Heart right ventricle (tissue), 16 donors: ENCODE data around the gene C5. TPM values are rescaled to one million over a fixed set of nuclear protein-coding genes. Genes with fewer than 3 reads are reported as not detected.
A peak's percentile ranks its signal among the peaks of the same experiment; 100 is the strongest.
"Not testable (repeated sequence)": the region's sequence is repeated elsewhere in the genome, so short reads cannot be mapped to it uniquely, and the experiment has no call there.

Source experiments
- ATAC-seq, 8 donors: fragments of 200-7000 bp; cut with Tn5 transposase; one replicate each; pipeline ENCODE4 v1.9.1; 2020; ENCODE audit warnings: mild to moderate bottlenecking in 8 of 8, moderate library complexity in 8 of 8, moderate number of reproducible peaks in 1 of 8
- DNase-seq, 2 donors: peaks; one replicate each; pipeline ENCODE4 v3.0.0-alpha.2; 2020
- H3K27ac ChIP-seq, 10 donors: fragments of 200-600 bp; sonication (generic) in 2 of 10; one replicate each; pipeline versions ENCODE4 v1.5.0 to v1.8.0; 2020 to 2022; ENCODE audit warnings: mild to moderate bottlenecking in 3 of 10
- H3K27me3 ChIP-seq, 7 donors: fragments of 200-600 bp; one replicate each; pipeline ENCODE4 v1.8.0; 2021 to 2022; ENCODE audit warnings: mild to moderate bottlenecking in 2 of 7
- H3K36me3 ChIP-seq, 9 donors: fragments of 200-600 bp; sonication (generic) in 1 of 9; one replicate each; pipeline versions ENCODE4 v1.5.0 to v1.8.0; 2020 to 2022; ENCODE audit warnings: mild to moderate bottlenecking in 2 of 9
- H3K4me1 ChIP-seq, 9 donors: fragments of 200-600 bp; sonication (generic) in 1 of 9; one replicate each; pipeline versions ENCODE4 v1.5.0 to v1.8.0; 2020 to 2022; ENCODE audit warnings: mild to moderate bottlenecking in 4 of 9
- H3K4me3 ChIP-seq, 10 donors: fragments of 200-600 bp; sonication (generic) in 2 of 10; one replicate each; pipeline versions ENCODE4 v1.5.0 to v1.8.0; 2020 to 2022; ENCODE audit warnings: mild to moderate bottlenecking in 7 of 10, moderate library complexity in 2 of 10
- H3K9me3 ChIP-seq, 11 donors: fragments of 200-600 bp in 10 of 11; sonication (generic) in 2 of 11; one replicate each; pipeline versions ENCODE4 v1.5.0 to v1.8.0; 2013 to 2022; ENCODE audit warnings: mild to moderate bottlenecking in 2 of 11, control low read depth in 1 of 11, moderate library complexity in 1 of 11
- WGBS, 2 donors: extraction: QIAGEN DNeasy Blood & Tissue Kit; methylation state at CpG; one replicate each; pipeline ENCODE4 v1.1.7; 2013; ENCODE audit warnings: inconsistent platforms in 1 of 2; 5-methylcytosine and 5-hydroxymethylcytosine counted together
- intact Hi-C, 10 donors: fragments of 100-400 bp; cut with DNase I; formaldehyde crosslinking; loops; one replicate each; pipeline versions ENCODE4 v1.11.1 to v1.14.2; 2022
- polyA plus RNA-seq, 2 donors: library from polyadenylated mRNA; stranded (reverse); fragments of 200-250 nt; gene quantifications; one replicate each; pipeline ENCODE4 v1.2.3, GENCODE V29; 2013
- total RNA-seq, 10 donors: library from RNA; stranded (reverse); fragmentation: NEBNext Ultra II Directional in 3 of 10; extraction: Animal tissue kit (Norgen Biotek cat#: 25700) in 3 of 10; gene quantifications; one replicate each; pipeline versions ENCODE4 v1.2.1 to v1.2.4, GENCODE V29; 2021 to 2023
- TF ChIP-seq, protein P1 (sequence below), 9 donors: fragments of 200-600 bp; sonication (generic) in 2 of 9; IDR thresholded peaks; one replicate each; pipeline versions ENCODE4 v1.5.0 to v1.8.0; 2021 to 2022; ENCODE audit warnings: antibody characterized with exemption in 9 of 9, mild to moderate bottlenecking in 5 of 9, moderate library complexity in 1 of 9
- donor health status: Arrhythmogenic right ventricular cardiomyopathy.
- donor health status: ischemic (EF 13 %, LVEDD 7.1; RV severe dilation, severe dysfunction).
- donor health status: healthy with polysubstance abuse.
- donor health status: DM: no; HTN: yes; CAD: no.
- donor health status: DM: no; HTN: no; CAD: no.
- donor health status: ischemic (EF 25% LVEDD 6.9; RV normal size, moderate dysfunction).
- donor health status: ischemic (EF 25% LVEDD 5.7; RV mildly dilated, moderate dysfunction).
- donor health status: healthy.
- donor health status: DM: yes; HTN: yes; CAD: no.
- donor health status: Ischemic cardiomyopathy.
- donor health status: ischemic (EF 35%, LVEDD 5.7; RV mildly dilated, moderate dysfunction).
- donor health status: nonischemic (EF 11% LVEDD 7.7; RV severe dilation, severe dysfunction).
- donor health status: DM: yes; HTN: yes; CAD: no.
- donor health status: PGD.
- donor health status: ischemic (EF 29% LVEDD 5.4; RV normal size, mild dysfunction).
- donor health status: nonischemic (EF 23%, LVEDD 6.1; RV moderate dilation, normal function).

C5 gene
- total and polyA plus RNA-seq, 12 donors, result 0.35 to 1.5 (median 0.50) TPM

GRCh38 chr9:120971938-120972337, 78.1 kb downstream of the C5 start:
- Histone ChIP-seq H3K27me3 (no peaks in the 10 kb centered on the region), H3K9me3 (no peaks in the 10 kb centered on the region), H3K4me1 (peaks cover 0 to 10% (median 0%) of the 10 kb centered on the region in 9 donors), H3K4me3 (no peak overlapping the region), H3K36me3 (no peaks in the 10 kb centered on the region), H3K27ac (no peak overlapping the region)
- no peak for ATAC-seq
- no peak for DNase-seq
- intact Hi-C loops, result loop anchor here in 1 of 10 donors (10.0 kb wide), 1 partner anchor 433 kb away; no protein-coding TSS in a partner anchor
- TF ChIP-seq, protein P1, sequence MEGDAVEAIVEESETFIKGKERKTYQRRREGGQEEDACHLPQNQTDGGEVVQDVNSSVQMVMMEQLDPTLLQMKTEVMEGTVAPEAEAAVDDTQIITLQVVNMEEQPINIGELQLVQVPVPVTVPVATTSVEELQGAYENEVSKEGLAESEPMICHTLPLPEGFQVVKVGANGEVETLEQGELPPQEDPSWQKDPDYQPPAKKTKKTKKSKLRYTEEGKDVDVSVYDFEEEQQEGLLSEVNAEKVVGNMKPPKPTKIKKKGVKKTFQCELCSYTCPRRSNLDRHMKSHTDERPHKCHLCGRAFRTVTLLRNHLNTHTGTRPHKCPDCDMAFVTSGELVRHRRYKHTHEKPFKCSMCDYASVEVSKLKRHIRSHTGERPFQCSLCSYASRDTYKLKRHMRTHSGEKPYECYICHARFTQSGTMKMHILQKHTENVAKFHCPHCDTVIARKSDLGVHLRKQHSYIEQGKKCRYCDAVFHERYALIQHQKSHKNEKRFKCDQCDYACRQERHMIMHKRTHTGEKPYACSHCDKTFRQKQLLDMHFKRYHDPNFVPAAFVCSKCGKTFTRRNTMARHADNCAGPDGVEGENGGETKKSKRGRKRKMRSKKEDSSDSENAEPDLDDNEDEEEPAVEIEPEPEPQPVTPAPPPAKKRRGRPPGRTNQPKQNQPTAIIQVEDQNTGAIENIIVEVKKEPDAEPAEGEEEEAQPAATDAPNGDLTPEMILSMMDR (IDR thresholded peaks at IDR 0.05), result no peak

DNA sequence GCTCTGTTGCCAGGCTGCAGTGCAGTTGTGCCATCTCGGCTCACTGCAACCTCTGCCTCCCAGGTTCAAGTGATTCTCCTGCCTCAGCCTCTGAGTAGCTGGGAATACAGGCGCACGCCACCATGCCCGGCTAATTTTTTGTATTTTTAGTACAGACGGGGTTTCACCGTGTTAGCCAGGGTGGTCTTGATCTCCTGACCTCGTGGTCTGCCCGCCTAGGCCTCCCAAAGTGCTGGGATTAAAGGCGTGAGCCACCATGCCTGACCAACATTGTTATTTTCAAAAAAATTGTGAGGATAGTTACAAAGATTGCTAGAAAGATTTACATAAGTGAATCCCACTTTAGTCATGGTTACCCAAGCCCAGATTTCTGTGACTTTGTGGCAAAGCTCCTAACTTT, 78.6 kb downstream of the C5 start:
- not testable (repeated sequence) for DNase-seq, ATAC-seq, H3K27me3 ChIP-seq, H3K36me3 ChIP-seq, H3K9me3 ChIP-seq, H3K27ac ChIP-seq, H3K4me3 ChIP-seq
- intact Hi-C loops, result loop anchor here in 1 of 10 donors (10.0 kb wide), 1 partner anchor 433 kb away; no protein-coding TSS in a partner anchor
- H3K4me1 ChIP-seq, result peaks cover 0 to 10% (median 0%) of the 10 kb centered on the region in 9 donors
- 94 to 96% methylated on average over 9 of the region's 9 CpGs for WGBS, 2 donors

DNA sequence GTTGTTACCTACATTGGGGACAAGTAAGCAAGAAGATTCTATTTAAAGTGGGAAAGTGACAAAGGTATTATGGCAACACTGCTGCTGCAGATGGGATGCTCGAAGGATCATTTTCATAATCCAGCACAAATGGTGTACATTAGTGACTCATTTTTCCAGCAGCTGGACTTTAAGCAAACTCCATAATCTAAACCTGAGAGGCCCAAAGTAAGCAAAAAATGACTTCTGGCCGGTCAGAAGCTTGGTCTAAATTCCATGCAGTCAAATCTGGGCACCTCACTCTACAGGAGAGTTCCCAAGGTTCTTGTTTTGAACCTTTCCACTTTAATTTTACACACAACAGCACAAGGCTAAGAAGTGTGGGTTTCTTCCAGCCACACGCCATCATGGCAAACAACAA, 79.8 kb downstream of the C5 start:
- DNase-seq (no peak), ATAC-seq (no peak)
- 93% methylated on average over 3 of the region's 3 CpGs for WGBS, 2 donors
- intact Hi-C loops, result loop anchor here in 1 of 10 donors (10.0 kb wide), 1 partner anchor 435 kb away; no protein-coding TSS in a partner anchor
- no peaks in the 10 kb centered on the region for H3K9me3 ChIP-seq
- no peaks in the 10 kb centered on the region for H3K36me3 ChIP-seq
- H3K4me3 ChIP-seq, result no peak overlapping the region
- no peaks in the 10 kb centered on the region for H3K27me3 ChIP-seq
- peaks cover 0 to 12% (median 0%) of the 10 kb centered on the region in 9 donors for H3K4me1 ChIP-seq
- TF ChIP-seq, protein P1 (IDR thresholded peaks at IDR 0.05), result no peak
- no peak overlapping the region for H3K27ac ChIP-seq

DNA sequence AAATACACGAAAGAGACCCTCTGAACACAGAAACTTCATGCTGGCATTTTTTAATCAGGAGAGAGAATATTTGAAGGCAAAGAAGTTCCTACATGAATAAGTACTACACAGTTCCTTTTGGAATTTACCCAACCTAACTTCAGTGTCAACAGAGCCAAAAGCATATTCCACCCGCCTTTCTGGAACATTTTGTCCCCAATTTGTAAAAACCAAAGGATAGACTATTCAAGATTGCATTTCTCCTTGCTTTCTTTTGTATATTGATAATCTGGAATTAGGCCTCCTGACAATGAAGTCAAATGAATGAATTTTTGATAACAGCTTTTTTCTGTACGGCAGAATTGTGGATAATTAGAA, 84.1 kb downstream of the C5 start:
- Histone ChIP-seq H3K27me3 (no peaks in the 10 kb centered on the region), H3K36me3 (peaks cover 0 to 17% (median 0%) of the 10 kb centered on the region in 9 donors), H3K27ac (peak overlapping the region in 5 of 10 donors; percentile 29 to 46 (median 41)), H3K4me1 (peaks cover 0 to 5% (median 0%) of the 10 kb centered on the region in 9 donors), H3K4me3 (no peak overlapping the region), H3K9me3 (no peaks in the 10 kb centered on the region)
- 66 to 82% methylated on average over 3 of the region's 3 CpGs for WGBS, 2 donors
- intact Hi-C loops, result no loop called here
- TF ChIP-seq, protein P1 (IDR thresholded peaks at IDR 0.05), result no peak
- DNase-seq (no peak), ATAC-seq (peak in 3 of 8 donors; percentile 55 to 81 (median 72))

DNA sequence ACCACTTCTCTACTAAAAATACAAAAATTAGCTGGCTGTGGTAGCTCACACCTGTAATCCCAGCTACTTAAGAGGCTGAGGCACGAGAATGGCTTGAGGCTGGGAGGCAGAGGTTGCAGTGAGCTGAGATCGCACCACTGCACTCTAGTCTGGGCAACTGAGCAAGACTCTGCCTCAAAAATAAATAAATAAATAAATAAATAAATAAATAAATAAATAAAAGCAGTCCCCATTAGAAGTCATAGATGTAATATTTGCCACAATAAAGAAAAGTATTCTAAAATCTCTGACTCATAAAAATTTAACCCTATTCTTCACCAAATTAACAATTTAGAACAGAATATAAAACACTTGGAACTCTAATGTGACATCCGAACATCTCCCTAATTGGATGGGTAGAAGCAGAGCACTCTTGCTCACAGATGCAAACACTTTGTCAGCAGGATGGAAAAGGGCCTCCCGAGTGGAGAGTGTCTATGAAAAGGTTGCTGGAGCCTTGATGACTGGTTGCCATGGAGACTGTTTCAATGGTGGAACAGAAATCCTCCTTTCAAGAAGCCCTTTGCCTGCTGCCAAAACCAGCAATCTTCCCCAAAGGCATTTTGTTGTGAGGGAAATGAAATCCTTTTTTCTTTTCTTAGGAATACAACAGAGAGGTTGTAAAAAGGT, 84.6 kb downstream of the C5 start:
- TF ChIP-seq, protein P1 (IDR thresholded peaks at IDR 0.05), result no peak
- peak overlapping the region in 5 of 10 donors; percentile 29 to 46 (median 41) for H3K27ac ChIP-seq
- no peaks in the 10 kb centered on the region for H3K27me3 ChIP-seq
- 75 to 81% methylated on average over 4 of the region's 4 CpGs for WGBS, 2 donors
- H3K36me3 ChIP-seq, result peaks cover 0 to 19% (median 0%) of the 10 kb centered on the region in 9 donors
- H3K9me3 ChIP-seq, result no peaks in the 10 kb centered on the region
- no peak overlapping the region for H3K4me3 ChIP-seq
- H3K4me1 ChIP-seq, result peaks cover 0 to 5% (median 0%) of the 10 kb centered on the region in 9 donors
- intact Hi-C loops, result no loop called here
- DNase-seq, result peak in 1 of 2 donors; percentile 19
- peak in 5 of 8 donors; percentile 28 to 80 (median 61) for ATAC-seq
